ENCODE data around the gene HOPX. TPM values are rescaled to one million over a fixed set of nuclear protein-coding genes. Genes with fewer than 3 reads are reported as not detected.

HOPX gene
- total RNA-seq, 1 donor from 2014 or later, result not detected

- no peak for DNase-seq (ENCODE audit: low read depth)
- no peak overlapping the region for H3K4me3 ChIP-seq (ENCODE audit: low read depth, low read length)
- TF ChIP-seq, protein P1, sequence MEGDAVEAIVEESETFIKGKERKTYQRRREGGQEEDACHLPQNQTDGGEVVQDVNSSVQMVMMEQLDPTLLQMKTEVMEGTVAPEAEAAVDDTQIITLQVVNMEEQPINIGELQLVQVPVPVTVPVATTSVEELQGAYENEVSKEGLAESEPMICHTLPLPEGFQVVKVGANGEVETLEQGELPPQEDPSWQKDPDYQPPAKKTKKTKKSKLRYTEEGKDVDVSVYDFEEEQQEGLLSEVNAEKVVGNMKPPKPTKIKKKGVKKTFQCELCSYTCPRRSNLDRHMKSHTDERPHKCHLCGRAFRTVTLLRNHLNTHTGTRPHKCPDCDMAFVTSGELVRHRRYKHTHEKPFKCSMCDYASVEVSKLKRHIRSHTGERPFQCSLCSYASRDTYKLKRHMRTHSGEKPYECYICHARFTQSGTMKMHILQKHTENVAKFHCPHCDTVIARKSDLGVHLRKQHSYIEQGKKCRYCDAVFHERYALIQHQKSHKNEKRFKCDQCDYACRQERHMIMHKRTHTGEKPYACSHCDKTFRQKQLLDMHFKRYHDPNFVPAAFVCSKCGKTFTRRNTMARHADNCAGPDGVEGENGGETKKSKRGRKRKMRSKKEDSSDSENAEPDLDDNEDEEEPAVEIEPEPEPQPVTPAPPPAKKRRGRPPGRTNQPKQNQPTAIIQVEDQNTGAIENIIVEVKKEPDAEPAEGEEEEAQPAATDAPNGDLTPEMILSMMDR (conservative IDR thresholded peaks at IDR 0.05; ENCODE audit: low read depth, low read length), result no peak
Measured at GRCh38 chr4:56689201-56689969, 8.3 kb upstream of the HOPX start.

DNA sequence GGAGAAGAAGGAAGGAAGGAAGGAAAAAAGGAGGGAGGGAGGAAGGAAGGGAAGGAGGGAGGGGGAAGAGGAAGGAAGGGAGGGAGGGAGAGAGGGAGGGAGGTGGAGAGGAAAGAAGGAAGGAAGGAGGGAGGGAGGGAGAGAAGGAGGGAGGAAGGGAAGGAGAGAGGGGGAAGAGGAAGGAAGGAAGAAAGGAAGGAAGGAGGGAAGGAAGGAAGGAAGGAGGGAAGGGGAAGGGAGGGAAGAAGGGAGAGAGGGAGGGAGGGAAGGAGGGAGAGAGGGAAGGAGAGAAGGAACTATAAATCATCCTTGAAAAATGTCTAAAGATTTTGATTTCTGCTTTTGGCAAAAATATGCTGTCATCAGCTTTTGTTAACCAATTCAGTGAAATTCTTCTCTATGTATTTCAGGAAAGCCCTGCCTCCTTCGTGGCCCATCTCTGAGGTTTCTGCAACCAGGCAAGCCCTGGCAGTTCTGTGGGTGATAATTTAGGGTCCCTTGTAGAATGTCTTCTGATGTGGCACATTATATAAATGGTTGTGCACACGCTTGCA is 7.1 kb upstream of the HOPX start:
- DNase-seq (ENCODE audit: low read depth), result no peak
- TF ChIP-seq, protein P1 (conservative IDR thresholded peaks at IDR 0.05; ENCODE audit: low read depth, low read length), result no peak
- no peak overlapping the region for H3K4me3 ChIP-seq (ENCODE audit: low read depth, low read length)

- DNase-seq (ENCODE audit: low read depth), result no peak
- no peak overlapping the region for H3K4me3 ChIP-seq (ENCODE audit: low read depth, low read length)
- TF ChIP-seq, protein P1 (conservative IDR thresholded peaks at IDR 0.05; ENCODE audit: low read depth, low read length), result no peak
Measured at GRCh38 chr4:56686537-56687231, 5.6 kb upstream of the HOPX start.

GRCh38 chr4:56684320-56685050 is 3.4 kb upstream of the HOPX start:
- TF ChIP-seq, protein P1 (conservative IDR thresholded peaks at IDR 0.05; ENCODE audit: low read depth, low read length), result no peak
- no peak overlapping the region for H3K4me3 ChIP-seq (ENCODE audit: low read depth, low read length)
- no peak for DNase-seq (ENCODE audit: low read depth)

DNA sequence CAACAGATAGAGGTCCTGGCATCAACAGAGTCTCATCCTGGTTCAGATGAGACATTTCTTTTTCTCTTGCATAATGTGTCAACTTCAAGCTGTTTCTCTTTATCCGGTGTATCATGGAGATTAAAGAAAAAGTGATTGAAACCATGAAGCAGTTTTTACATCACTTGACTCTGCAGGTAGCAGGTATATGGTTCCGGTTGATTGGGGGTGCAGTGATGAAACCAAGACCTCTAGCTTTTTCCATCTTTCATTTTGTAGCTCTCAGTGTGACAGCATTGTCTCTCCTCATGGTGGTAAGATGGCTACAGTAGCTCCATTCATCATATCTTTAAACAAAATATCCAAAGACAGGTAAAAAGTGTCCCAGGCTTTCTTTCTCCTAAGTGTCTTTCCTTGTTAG is 2.4 kb upstream of the HOPX start:
- no peak overlapping the region for H3K4me3 ChIP-seq (ENCODE audit: low read depth, low read length)
- no peak for DNase-seq (ENCODE audit: low read depth)
- TF ChIP-seq, protein P1 (conservative IDR thresholded peaks at IDR 0.05; ENCODE audit: low read depth, low read length), result no peak

- DNase-seq (ENCODE audit: low read depth), result no peak
- H3K4me3 ChIP-seq (ENCODE audit: low read depth, low read length), result no peak overlapping the region
- TF ChIP-seq, protein P1 (conservative IDR thresholded peaks at IDR 0.05; ENCODE audit: low read depth, low read length), result no peak
Measured at GRCh38 chr4:56681853-56682525, 893 bp upstream of the HOPX start.

All from epithelial cell of proximal tubule (primary cell).